Measurements from ENCODE around the gene DGCR8.

Gene DGCR8

DNA sequence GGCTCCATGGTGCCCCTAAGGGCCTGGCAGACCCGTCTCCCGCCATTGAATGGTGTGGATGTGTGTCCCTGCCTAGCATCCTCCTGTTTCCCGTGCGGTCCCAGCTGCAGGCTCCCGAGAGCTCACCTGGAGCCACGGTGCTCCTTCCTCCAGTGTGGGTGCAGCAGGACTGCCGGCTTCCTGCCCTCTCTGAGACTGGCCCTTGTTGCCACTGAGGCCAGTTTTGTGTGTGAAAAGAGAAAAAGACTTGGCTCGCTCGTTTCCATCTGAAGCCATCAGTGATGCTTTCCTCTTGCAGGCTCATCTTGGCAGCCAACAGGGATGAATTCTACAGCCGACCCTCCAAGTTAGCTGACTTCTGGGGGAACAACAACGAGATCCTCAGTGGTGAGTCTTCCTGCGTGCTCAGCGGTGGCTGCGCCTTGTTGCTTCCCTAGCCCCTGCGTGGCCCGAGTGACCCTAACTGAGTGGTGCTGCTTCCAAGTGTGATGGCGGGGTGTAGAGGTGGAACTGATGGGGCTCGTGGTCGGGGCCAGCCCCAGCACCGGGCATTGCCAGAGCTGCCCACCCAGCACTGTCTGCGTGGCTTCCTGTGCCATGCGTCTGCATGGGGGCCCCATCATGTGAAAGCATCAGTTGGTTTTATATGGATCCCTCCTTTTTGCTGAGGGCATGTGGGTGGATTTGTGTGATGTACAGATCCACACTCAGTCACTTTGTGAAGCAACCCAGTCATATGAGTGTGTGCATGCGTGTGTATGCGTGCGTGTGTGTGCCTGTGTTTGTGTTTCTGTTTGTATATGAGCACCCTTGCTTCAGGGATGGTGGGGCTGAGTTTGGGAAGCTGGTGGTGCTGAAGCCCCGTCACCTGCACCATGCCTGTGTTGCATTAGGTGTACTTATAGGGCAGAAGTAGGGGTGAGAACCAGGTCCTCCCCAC is 36.7 kb upstream of the DGCR8 start:
- TF ChIP-seq, protein P1, sequence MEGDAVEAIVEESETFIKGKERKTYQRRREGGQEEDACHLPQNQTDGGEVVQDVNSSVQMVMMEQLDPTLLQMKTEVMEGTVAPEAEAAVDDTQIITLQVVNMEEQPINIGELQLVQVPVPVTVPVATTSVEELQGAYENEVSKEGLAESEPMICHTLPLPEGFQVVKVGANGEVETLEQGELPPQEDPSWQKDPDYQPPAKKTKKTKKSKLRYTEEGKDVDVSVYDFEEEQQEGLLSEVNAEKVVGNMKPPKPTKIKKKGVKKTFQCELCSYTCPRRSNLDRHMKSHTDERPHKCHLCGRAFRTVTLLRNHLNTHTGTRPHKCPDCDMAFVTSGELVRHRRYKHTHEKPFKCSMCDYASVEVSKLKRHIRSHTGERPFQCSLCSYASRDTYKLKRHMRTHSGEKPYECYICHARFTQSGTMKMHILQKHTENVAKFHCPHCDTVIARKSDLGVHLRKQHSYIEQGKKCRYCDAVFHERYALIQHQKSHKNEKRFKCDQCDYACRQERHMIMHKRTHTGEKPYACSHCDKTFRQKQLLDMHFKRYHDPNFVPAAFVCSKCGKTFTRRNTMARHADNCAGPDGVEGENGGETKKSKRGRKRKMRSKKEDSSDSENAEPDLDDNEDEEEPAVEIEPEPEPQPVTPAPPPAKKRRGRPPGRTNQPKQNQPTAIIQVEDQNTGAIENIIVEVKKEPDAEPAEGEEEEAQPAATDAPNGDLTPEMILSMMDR (IDR thresholded peaks at IDR 0.05; ENCODE audit: low read depth, low read length): no peak

GRCh38 chr22:20043997-20044342 is 36.1 kb upstream of the DGCR8 start:
- TF ChIP-seq, protein P1 (IDR thresholded peaks at IDR 0.05; ENCODE audit: low read depth, low read length): no peak
- no peak for DNase-seq (ENCODE audit: extremely low read depth, low read depth)

More for the DNA sequence above, 36.7 kb upstream of the DGCR8 start:
- DNase-seq (ENCODE audit: extremely low read depth, low read depth): no peak

GRCh38 chr22:20044495-20045151 is 35.4 kb upstream of the DGCR8 start:
- TF ChIP-seq, protein P1 (IDR thresholded peaks at IDR 0.05; ENCODE audit: low read depth, low read length): no peak
- no peak for DNase-seq (ENCODE audit: extremely low read depth, low read depth)

DNA sequence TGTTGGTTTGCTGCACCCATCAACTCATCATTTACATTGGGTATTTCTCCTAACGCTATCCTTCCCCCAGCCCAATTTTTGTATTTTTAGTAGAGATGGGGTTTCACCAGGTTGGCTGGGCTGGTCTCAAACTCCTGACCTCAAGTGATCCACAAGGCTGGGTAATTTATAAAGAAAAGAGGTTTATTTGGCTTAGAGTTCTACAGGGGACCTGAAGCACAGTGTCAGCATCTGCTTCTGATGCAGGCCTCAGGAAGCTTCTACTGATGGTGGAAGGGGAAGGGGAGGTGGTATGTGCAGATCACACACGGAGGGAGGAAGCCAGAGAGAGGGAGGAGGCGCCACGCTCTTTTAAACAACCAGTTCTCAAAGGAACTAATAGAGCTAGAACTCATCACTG is 33.3 kb upstream of the DGCR8 start:
- TF ChIP-seq, protein P1 (IDR thresholded peaks at IDR 0.05; ENCODE audit: low read depth, low read length): no peak
- DNase-seq (ENCODE audit: extremely low read depth, low read depth): no peak

DNA sequence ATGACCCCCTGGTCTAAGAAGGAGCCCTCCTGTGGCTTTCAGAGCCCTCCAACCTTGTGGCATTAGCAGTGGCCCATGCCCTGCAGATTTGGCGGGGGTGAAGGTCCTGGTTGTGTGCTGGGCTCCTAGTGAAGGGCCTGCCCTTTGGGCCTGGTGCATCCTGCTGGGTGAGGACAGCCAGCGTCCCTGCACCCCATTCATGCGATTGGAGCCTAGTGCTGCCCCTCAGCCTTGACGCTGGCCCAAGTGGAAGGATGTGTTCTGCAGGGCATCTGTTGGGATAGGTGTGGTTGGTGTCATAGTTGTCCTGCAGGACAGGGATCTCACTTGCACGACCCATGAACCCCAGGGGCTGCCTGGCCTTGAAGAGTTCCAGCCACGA is 28.1 kb upstream of the DGCR8 start:
- no peak for DNase-seq (ENCODE audit: extremely low read depth, low read depth)
- TF ChIP-seq, protein P1 (IDR thresholded peaks at IDR 0.05; ENCODE audit: low read depth, low read length): no peak

GRCh38 chr22:20052309-20053259 is 27.5 kb upstream of the DGCR8 start:
- TF ChIP-seq, protein P1 (IDR thresholded peaks at IDR 0.05; ENCODE audit: low read depth, low read length): no peak

More at GRCh38 chr22:20052309-20053259, 27.5 kb upstream of the DGCR8 start:
- no peak for DNase-seq (ENCODE audit: extremely low read depth, low read depth)
